ENCODE measurements around the gene CTDSP1. TPM values are rescaled to one million over a fixed set of nuclear protein-coding genes. Genes with fewer than 3 reads are reported as not detected.

The CTDSP1 gene
- total RNA-seq, 1 donor from 2014 or later, result 85.1 TPM

GRCh38 chr2:218435003-218435982 is 35.6 kb downstream of the CTDSP1 start:
- ATAC-seq (ENCODE audit: poor library complexity) (no peak), DNase-seq (no peak)
- intact Hi-C loops (cut with DNase I), result no loop called here

GRCh38 chr2:218436992-218437391 is 37.3 kb downstream of the CTDSP1 start:
- intact Hi-C loops (cut with DNase I), result no loop called here
- no peak for ATAC-seq (ENCODE audit: poor library complexity)

GRCh38 chr2:218437969-218438368 is 38.3 kb downstream of the CTDSP1 start:
- intact Hi-C loops (cut with DNase I), result no loop called here
- ATAC-seq (ENCODE audit: poor library complexity) (no peak), DNase-seq (no peak)

More at GRCh38 chr2:218436992-218437391, 37.3 kb downstream of the CTDSP1 start:
- no peak for DNase-seq

GRCh38 chr2:218438596-218438995 is 38.9 kb downstream of the CTDSP1 start:
- ATAC-seq (ENCODE audit: poor library complexity) (peak; percentile 41), DNase-seq (peak; percentile 53)
- intact Hi-C loops (cut with DNase I), result no loop called here

GRCh38 chr2:218444692-218445357 is 45.2 kb downstream of the CTDSP1 start:
- intact Hi-C loops (cut with DNase I), result no loop called here
- ATAC-seq (ENCODE audit: poor library complexity), result peak; percentile 36
- DNase-seq, result no peak

- intact Hi-C loops (cut with DNase I), result no loop called here
- no peak for DNase-seq
- ATAC-seq (ENCODE audit: poor library complexity), result no peak
Measured at GRCh38 chr2:218445602-218446001, 45.9 kb downstream of the CTDSP1 start.

GRCh38 chr2:218446547-218446946 is 46.9 kb downstream of the CTDSP1 start:
- intact Hi-C loops (cut with DNase I), result no loop called here
- ATAC-seq (ENCODE audit: poor library complexity) (no peak), DNase-seq (no peak)

GRCh38 chr2:218447072-218447471 is 47.4 kb downstream of the CTDSP1 start:
- intact Hi-C loops (cut with DNase I), result no loop called here
- ATAC-seq (ENCODE audit: poor library complexity) (no peak), DNase-seq (no peak)

GRCh38 chr2:218448934-218449333 is 49.3 kb downstream of the CTDSP1 start:
- no peak for DNase-seq
- intact Hi-C loops (cut with DNase I), result no loop called here
- no peak for ATAC-seq (ENCODE audit: poor library complexity)

GRCh38 chr2:218452079-218452478 is 52.4 kb downstream of the CTDSP1 start:
- intact Hi-C loops (cut with DNase I), result no loop called here
- DNase-seq (no peak), ATAC-seq (ENCODE audit: poor library complexity) (no peak)

Small RNA genes lying within 50 kb of the gene (microRNA-seq; reads per million reads assigned to microRNA genes)
- gene MIR26B, result 47,831 reads per million, percentile 99 among the genes with 10 or more reads in this experiment

Other genes starting within 250 kb of the CTDSP1 start
- 0.54 TPM for gene CXCR1, start 232.9 kb upstream of the CTDSP1 start, total RNA-seq
- 123 TPM for gene ARPC2, start 182.7 kb upstream of the CTDSP1 start, total RNA-seq
- gene GPBAR1, start 138.9 kb upstream of the CTDSP1 start, total RNA-seq, result 1.8 TPM
- gene AAMP, start 129.7 kb upstream of the CTDSP1 start, total RNA-seq, result 48.4 TPM
- 72.9 TPM for gene PNKD, start 129.3 kb upstream of the CTDSP1 start, total RNA-seq
- gene TMBIM1, start 107.4 kb upstream of the CTDSP1 start, total RNA-seq, result 117 TPM
- not detected for gene CATIP, start 43.0 kb upstream of the CTDSP1 start, total RNA-seq
- 4.4 TPM for gene SLC11A1, start 17.6 kb upstream of the CTDSP1 start, total RNA-seq
- gene VIL1, start 19.3 kb downstream of the CTDSP1 start, total RNA-seq, result not detected
- 5.9 TPM for gene USP37, start 168.5 kb downstream of the CTDSP1 start, total RNA-seq
- 17.7 TPM for gene CNOT9, start 169.0 kb downstream of the CTDSP1 start, total RNA-seq
- 0.62 TPM for gene PLCD4, start 208.0 kb downstream of the CTDSP1 start, total RNA-seq

Measured in Right ventricle myocardium superior (tissue), 1 donor.